HG03135 (cell line): ENCODE data around the gene LIN28B.

Experiments used
- ATAC-seq: cut with Tn5 transposase; IDR thresholded peaks from one replicate; pipeline ENCODE4 v1.9.1; 2021; ENCODE audit warnings: mild to moderate bottlenecking, moderate library complexity; ENCODE audit not compliant: unreplicated experiment

LIN28B gene

GRCh38 chr6:105107207-105107606 is 150.3 kb downstream of the LIN28B start:
- no peak for ATAC-seq

GRCh38 chr6:105108631-105109262 is 151.8 kb downstream of the LIN28B start:
- no peak for ATAC-seq

GRCh38 chr6:105109955-105110895 is 153.3 kb downstream of the LIN28B start:
- ATAC-seq: no peak

GRCh38 chr6:105111105-105111504 is 154.2 kb downstream of the LIN28B start:
- ATAC-seq: no peak

GRCh38 chr6:105111871-105112270 is 155.0 kb downstream of the LIN28B start:
- no peak for ATAC-seq

GRCh38 chr6:105112577-105112976 is 155.7 kb downstream of the LIN28B start:
- no peak for ATAC-seq

GRCh38 chr6:105113422-105113821 is 156.5 kb downstream of the LIN28B start:
- no peak for ATAC-seq

GRCh38 chr6:105116150-105116549 is 159.2 kb downstream of the LIN28B start:
- no peak for ATAC-seq

- ATAC-seq: no peak
Measured at GRCh38 chr6:105120570-105120969, 163.7 kb downstream of the LIN28B start.

GRCh38 chr6:105121981-105122380 is 165.1 kb downstream of the LIN28B start:
- no peak for ATAC-seq

GRCh38 chr6:105122717-105123116 is 165.8 kb downstream of the LIN28B start:
- ATAC-seq: no peak
